SK-N-SH (cell line): ENCODE data around the gene FAM149B1.

Source experiments
- CTCF ChIP-seq: fragments of 200-600 bp; sonication (generic); IDR thresholded peaks from 2 replicates; pipeline ENCODE4 v1.6.1; 2017; ENCODE audit warnings: antibody characterized with exemption, mild to moderate bottlenecking, moderate library complexity
- EP300 ChIP-seq, 2 experiments: IDR thresholded peaks; 2 replicates each; pipeline versions ENCODE4 v1.4.0 to v1.6.1; 2012; ENCODE audit warnings: borderline replicate concordance in 1 of 2, low read depth in 1 of 2, low read length in 1 of 2
- FOXM1 ChIP-seq: IDR thresholded peaks from 2 replicates; pipeline ENCODE4 v1.4.0; 2012; ENCODE audit warnings: low read depth, mild to moderate bottlenecking
- GATA2 ChIP-seq: sonication (generic); formaldehyde crosslinking; IDR thresholded peaks from 2 replicates; pipeline ENCODE4 v1.5.0; 2020; ENCODE audit warnings: mild to moderate bottlenecking, missing genetic modification reagents
- MEF2A ChIP-seq: IDR thresholded peaks from 2 replicates; pipeline ENCODE4 v1.4.0; 2012; ENCODE audit warnings: low read depth, borderline replicate concordance
- NFIC ChIP-seq: IDR thresholded peaks from 2 replicates; pipeline ENCODE4 v1.4.0; 2012; ENCODE audit warnings: borderline replicate concordance
- NRF1 ChIP-seq: IDR thresholded peaks from 2 replicates; pipeline ENCODE4 v1.6.1; 2012; ENCODE audit warnings: low read depth, mild to moderate bottlenecking, low read length
- RAD21 ChIP-seq: IDR thresholded peaks from 2 replicates; pipeline ENCODE4 v1.6.1; 2012; ENCODE audit warnings: mild to moderate bottlenecking, low read length
- REST ChIP-seq: IDR thresholded peaks from 2 replicates; pipeline ENCODE4 v1.6.1; 2012; ENCODE audit warnings: mild to moderate bottlenecking, low read depth, low read length, moderate library complexity
- ZBTB33 ChIP-seq: IDR thresholded peaks from 2 replicates; pipeline ENCODE4 v1.4.0; 2012; ENCODE audit warnings: low read depth, borderline replicate concordance

GRCh38 chr10:73205890-73206289, 38.0 kb downstream of the FAM149B1 start:
- TF ChIP-seq CTCF = no peak
- TF ChIP-seq FOXM1 = no peak
- no peak for TF ChIP-seq ZBTB33
- no peak for TF ChIP-seq MEF2A
- TF ChIP-seq RAD21 = no peak
- no peak for TF ChIP-seq NFIC
- no peak for TF ChIP-seq EP300 (IDR thresholded peaks at IDR 0.05; ENCODE audit: borderline replicate concordance in 1 of 2, low read depth in 1 of 2, low read length in 1 of 2)
- no peak for TF ChIP-seq REST
- TF ChIP-seq GATA2 = no peak
- TF ChIP-seq NRF1 = no peak
